Measurements from ENCODE around the gene HOOK2.

- TF ChIP-seq EZH2 (IDR thresholded peaks at IDR 0.05; ENCODE audit: low read depth, unreplicated experiment): no peak
- peak; percentile 92 to 96 for TF ChIP-seq CTCF (conservative IDR thresholded peaks at IDR 0.05; ENCODE audit: low read depth in 2 of 2)
- no peak for TF ChIP-seq EZH2phosphoT487 (IDR thresholded peaks at IDR 0.05; ENCODE audit: unreplicated experiment)
- peak; percentile 59 for TF ChIP-seq CREB1 (CRISPR knock-in tag; IDR thresholded peaks at IDR 0.05; ENCODE audit: low read depth)
Observed at GRCh38 chr19:12777217-12778016, 2.1 kb upstream of the HOOK2 start.
